HG02938 (cell line): ENCODE measurements around the gene SHD.
"Not testable (repeated sequence)": the region's sequence is repeated elsewhere in the genome, so short reads cannot be mapped to it uniquely, and the experiment has no call there.

Experiments
- ATAC-seq: cut with Tn5 transposase; IDR thresholded peaks from one replicate; pipeline ENCODE4 v1.9.1; 2021; ENCODE audit warnings: mild to moderate bottlenecking, moderate library complexity; ENCODE audit not compliant: unreplicated experiment

SHD gene

DNA sequence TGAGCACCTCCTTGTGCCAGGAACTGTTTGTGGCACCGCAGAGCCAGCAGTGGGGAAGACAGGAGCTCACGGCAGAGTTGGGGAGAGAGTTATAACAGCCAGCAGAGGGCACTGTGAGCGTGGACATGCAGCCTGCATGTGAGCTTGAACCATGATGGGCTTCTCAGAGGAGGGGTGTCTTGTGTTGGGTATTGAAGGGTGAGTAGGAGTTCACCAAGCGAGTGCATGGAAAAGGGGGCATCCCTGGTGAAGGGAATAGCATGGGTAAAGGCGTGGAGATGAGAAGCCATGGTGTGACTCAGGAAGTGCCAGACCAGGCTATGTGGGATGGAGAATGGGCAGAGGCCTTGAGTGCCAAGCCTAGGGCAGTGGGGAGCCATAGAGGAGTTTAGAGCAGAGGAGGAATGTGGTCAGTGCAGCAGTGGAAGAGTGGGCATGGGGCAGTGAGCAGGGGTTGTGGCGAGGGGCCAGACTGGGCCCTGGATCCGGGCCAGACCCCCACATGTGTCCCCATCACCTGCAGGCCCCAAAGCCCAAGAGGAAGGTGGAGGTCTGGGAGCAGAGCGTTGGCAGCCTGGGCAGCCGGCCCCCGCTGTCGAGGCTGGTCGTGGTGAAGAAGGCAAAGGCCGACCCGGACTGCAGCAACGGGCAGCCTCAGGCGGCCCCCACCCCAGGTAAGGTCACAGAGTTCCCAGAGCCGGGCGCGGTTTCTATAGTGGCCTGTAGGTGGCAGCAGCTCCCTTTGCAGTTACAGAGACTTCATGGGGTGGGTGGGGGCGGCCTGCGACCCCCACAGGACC is 11.8 kb upstream of the SHD start:
- no peak for ATAC-seq

DNA sequence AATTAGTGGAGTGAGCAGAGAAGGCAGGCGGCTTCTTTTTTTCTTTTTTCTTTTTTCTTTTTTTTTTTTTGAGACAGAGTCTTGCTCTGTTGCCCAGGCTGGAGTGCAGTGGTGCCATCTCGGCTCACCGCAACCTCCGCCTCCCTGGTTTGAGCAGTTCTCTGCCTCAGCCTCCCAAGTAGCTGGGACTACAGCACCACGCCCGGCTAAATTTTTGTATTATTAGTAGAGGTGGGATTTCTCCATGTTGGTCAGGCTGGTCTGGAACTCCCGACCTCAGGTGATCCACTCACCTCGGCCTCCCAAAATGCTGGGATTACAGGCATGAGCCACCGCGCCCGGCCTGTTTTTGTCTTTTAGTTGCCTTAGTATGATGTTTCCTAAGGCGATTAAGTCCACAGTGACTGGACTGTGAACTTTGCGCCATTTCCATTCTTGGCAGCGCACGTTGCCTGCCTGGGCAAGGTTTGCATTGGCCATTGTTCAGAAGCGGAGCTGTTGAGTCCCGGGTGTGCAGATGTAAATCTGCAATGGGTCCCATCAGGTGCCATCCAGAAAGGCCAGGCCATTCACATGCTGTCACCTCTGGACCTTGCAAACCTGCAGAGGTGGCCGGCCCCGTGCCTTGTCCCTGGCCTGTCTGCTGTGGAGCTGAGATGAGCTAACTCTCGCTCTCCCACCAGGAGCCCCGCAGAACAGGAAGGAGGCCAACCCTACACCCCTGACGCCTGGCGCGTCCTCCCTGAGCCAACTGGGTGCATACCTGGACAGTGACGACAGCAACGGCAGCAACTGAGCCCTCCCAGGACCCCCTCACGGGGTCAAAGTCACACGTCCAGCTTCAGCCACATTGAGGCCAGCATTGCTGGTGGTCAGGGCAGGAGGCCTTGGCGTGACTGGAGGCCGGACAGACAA is 10.9 kb upstream of the SHD start:
- no peak for ATAC-seq

DNA sequence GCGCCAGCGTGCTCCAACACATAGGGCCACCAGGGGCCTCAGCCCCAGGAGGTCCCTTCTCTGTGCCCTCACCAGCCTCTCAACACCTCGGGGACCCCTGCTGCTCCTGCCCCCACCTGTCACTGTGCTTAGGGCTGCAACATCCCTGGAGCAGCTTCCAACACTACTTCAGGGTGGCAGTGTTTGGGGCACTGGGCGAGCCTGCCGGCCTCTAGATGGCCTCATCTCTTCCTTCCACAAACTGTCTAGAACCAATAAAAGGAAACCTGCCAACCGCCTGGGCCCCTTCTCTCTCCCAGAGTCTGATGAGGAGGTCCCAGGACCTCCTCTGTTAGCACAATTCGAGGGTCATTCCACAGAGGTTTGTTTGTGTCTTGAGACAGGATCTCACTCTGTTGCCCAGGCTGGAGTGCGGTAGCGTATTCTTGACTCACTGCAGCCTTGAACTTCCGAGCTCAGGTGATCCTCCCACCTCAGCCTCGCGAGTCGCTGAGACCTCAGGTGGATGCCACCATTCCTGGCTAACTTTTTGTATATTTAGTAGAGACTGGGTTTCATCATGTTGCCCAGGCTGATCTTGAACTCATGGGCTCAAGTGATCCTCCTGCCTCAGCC is 10.1 kb upstream of the SHD start:
- no peak for ATAC-seq

DNA sequence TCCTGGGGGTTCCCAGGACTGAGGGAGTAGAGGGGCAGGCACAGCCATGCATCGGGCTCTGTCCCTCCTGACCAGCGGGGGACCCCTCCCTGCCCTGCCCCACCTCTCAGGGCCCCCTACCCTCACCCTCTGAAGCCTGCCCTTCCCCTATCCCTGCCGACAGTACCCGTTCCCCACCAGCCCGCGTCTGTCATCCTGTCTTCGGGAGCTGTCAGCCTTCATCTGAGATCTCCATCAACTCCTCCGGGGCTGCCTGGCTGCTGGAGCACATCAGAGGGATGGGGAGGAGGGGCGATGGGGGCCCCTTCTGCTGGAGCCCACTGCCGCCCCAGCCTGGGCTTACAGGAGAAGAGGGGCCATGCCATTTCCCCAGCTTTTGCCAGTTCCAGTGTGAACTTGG is 6.2 kb upstream of the SHD start:
- ATAC-seq = no peak

DNA sequence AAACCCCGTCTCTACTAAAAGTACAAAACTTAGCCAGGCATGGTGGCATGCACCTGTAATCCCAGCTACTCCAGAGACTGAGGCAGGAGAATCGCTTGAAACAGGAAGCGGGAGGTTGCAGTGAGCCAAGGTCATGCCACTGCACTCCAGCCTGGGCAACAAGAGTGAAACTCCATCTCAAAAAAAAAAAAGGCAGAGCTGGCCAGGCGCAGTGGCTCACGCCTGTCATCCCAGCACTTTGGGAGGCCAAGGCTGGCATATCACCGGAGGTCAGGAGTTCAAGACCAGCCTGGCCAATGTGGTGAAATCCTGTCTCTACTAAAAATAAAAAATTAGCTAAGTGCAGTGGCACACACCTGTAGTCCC is 4.8 kb upstream of the SHD start:
- ATAC-seq = not testable (repeated sequence)

DNA sequence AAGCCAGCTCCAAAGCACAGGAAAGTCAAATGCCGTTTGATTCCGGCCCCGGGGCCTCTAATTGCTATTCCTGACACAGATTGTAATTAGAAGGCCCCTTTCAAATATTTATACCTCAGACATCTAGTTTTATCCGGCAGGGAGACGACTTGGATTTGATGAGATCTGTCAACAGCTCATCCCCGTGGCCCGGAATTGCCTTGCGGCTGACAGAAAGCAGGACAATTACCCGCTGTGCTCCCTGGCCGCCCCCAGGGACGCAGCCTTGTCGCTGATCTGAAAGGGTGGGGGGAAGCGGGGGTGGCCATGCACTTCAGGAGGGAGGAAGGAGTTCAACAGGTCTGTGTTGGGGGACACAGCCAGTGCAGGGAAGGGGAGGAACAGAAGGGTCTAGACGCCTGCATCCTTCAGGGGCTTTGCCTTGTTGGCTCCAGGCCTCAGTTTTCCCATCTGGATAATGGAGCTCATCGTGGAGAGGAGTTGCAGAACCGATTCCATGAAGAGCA is 1.8 kb upstream of the SHD start:
- ATAC-seq = no peak

DNA sequence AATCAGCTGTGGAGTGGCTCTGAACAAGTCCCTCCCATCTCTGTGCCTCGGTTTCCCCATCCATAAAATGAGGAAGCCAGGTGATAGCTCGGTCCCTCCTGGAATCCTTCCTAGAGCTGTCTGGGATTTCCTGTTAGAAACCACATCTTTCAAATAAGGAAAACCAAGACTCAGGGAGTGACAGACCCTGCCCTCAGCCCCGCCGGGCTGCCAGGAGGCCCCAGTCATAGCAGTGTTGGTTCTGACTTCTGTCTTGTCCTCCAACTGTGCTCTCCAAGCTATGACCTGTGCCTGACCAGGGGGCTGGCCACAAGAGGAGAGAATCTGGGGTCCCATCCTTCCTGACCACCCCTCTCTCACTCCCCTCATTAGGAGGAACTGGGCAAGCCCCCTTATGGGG is 1.1 kb upstream of the SHD start:
- no peak for ATAC-seq

DNA sequence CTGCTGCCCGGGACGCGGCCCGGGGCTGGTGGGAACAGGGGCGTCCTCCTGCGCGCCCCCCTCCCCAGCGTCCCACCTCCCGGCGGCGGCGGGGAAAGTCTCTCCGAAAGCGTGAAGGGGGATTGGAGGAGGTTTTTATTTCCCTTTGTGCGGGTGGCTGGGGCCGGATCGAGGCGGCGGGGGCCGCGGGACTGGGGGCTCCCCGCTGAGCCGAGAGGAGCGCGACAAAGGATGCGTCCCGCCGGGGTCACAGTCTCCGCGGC is 132 bp downstream of the SHD start:
- ATAC-seq = no peak

DNA sequence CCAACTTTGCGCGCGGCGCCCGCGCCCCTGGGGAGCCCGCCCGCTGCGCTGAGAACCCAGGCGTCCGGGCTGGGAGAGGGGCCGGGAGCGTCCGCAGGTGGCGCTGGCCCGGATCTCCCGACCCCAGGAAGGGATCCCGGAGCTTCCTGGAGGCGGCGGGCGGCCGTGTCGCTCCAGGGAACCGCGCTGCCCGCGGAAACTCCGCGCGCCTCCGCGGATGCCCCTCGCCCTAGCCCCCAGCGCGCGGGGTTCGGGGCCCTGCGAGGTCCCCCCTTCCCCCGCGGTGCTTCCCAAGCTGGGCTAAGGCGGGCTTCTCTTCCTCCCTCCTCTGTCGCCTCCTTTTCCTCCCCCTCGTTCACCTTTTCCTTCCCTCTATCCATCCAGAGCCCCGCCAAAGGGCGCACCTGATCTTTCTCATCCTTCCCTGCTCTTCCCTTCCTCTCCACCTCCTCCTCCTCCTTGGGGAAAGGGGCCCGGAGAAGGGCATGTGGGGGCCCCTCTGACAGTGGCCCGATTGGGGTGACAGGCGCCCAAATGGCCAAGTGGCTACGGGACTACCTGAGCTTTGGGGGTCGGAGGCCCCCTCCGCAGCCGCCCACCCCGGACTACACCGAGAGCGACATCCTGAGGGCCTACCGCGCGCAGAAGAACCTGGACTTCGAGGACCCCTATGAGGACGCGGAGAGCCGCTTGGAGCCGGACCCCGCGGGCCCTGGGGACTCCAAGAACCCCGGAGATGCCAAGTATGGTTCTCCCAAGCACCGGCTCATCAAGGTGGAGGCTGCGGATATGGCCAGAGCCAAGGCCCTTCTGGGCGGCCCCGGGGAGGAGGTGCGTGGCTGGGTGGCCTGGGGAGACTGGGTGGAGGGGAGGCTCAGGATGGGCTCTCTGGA is 710 bp downstream of the SHD start:
- ATAC-seq = no peak

DNA sequence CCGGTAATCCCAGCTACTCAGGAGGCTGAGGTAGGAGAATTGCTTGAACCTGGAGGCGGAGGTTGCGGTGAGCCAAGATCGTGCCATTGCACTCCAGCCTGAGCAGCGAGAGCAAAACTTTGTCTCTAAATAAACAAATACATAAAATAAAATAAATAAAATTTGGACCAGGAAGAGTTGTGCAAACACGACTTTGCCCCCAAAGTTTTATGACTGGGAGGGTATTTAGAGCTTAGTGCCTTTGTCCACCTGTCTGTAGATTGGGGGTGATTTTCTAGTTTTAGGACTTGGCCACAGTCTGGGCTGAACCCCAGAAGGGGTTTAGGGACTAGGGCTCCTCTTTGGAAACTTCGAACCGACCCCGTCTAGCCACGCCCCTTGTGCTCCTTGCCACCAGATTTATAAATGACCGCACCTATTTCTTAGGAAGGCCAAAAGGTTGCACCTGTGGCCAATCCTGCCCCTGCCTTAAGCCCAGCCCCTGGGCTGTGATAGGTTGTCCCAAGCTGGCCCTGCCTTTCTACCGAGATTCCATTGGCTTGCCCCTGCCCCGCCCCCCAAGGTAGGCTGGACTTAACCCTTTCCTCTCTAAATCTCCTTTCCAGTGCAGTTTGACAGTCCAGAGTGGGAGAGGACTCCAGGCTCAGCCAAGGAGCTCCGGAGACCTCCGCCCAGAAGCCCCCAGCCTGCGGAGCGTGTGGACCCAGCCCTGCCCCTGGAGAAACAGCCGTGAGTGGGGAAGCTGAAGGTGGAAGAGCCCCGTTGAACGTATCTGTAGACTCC is 5.3 kb downstream of the SHD start:
- no peak for ATAC-seq

DNA sequence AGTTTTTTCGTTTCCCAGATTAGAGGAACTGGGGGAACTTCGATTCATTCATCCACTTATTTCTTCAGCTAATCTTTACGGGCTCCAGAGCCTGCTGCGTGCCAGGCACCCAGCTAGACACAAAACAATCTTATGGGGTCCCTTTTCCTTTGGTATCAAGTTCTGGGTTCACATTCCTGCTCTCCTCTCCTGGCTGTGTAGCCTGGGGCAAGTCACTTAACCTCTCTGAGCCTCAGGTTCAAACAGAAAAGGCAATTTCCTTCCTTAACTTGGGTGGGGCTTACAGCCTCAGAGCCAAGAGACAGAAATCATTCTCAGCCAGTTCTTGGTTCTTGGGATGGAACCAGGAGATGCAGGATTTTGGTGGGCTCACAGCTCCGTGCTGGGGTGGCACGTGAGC is 5.9 kb downstream of the SHD start:
- no peak for ATAC-seq

DNA sequence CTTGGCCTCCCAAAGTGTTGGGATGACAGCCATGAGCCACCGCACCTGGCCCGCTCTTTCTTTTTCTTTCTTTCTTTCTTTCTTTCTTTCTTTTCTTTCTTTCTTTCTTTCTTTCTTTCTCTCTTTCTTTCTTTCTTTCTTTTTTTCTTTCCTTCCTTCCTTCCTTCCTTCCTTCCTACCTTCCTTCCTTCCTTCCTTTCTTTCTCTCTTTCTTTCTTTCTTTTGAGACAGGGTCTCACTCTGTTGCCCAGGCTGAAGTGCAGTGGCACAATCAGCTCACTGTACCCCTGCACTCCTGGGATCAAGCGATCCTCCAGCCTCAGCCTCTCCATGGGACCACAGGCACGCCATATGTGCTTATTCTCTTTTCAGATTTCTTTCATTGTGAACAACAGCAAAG is 7.1 kb downstream of the SHD start:
- ATAC-seq = not testable (repeated sequence)

DNA sequence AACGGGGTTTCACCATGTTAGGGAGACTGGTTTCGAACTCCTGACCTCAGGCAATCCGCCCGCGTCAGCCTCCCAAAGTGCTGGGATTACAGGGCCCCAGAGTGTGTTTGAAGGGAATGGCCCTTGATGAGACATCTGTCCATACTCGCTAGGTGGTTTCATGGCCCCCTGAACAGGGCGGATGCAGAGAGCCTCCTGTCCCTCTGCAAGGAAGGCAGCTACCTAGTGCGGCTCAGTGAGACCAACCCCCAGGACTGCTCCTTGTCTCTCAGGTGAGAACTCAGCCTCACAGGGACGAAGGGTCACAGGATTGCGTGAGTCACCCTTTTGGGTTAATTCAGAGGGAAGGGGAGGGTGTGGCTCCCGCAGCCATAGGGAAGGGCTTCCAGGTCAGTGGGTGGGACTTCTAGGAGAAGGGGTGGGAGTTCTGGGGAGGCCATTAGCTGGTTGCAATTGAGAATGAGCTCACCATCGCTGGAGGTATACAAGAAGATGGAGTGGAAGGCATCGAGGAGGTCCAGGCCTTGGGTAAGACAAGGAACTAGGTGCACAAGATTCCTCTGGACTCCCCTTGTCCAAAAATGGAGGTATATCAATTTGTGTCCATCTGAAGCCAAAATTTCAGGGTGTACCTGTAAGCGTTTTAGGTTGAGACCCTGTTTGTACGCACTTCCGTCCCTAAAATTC is 9.2 kb downstream of the SHD start:
- no peak for ATAC-seq

DNA sequence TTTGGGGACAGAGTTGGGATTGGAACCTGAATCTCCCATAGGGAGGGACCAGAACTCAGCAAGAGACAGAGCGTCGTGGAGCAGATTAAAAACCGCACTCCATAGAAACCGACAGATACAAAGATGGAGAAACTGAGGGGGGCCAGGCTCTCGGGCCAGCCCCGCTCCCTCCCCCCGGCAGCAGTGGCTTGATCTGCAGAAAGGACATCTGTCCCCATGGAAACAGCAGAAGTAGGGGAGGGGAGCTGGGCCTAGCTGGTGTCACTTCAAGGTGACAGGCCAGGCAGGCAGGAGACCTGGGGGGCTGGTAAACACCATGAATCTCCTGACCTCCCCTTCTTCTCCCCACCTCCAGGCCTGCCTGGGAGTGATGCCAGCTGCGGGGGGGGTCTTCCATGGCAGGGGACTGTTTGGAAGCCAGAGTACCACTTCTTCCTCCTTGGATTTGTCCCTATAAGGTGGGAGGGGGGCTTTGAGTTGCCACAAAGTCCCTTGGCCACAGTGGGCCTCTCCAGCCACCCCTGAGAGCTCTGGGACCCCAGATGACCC is 12.2 kb downstream of the SHD start:
- ATAC-seq = no peak

DNA sequence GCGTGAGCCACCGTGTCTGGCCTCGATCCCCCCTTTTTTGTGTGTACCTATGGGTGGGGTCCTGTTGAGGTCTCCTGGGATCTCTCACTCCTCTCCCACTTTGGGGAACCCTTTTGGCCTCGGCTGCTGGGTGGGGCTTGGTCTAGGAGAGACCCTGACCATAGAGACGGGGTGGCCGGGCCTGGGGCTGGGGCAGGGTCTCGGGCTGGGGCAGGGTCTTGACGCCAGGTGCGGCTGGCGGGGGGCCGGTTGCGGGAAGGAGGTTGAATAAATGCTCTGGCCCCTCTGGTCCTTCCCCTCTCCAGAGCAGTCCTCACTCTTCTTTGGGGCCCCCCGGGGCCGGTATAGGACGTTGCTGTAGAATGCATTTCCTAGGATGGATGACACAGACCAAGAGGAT is 13.4 kb downstream of the SHD start:
- no peak for ATAC-seq

DNA sequence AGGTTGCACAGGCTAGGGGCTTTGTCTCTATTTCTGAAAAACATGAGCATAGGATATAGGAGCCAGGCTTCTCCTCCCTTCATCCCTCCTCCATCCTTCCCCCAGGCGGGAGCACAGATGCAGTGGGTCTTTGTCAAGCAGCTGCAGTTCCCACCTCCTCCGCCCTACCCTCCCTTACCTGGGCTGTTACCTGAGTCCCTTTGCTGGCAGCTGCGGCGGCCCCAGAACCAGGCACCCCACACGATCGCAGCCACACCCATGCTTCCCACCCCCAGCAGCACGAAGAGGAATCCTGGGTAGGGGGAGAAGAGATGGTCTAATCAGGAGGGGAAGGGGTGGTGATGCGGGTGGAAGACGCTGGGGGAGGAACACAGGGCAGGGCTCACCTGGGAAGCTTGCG is 15.3 kb downstream of the SHD start:
- ATAC-seq = no peak

DNA sequence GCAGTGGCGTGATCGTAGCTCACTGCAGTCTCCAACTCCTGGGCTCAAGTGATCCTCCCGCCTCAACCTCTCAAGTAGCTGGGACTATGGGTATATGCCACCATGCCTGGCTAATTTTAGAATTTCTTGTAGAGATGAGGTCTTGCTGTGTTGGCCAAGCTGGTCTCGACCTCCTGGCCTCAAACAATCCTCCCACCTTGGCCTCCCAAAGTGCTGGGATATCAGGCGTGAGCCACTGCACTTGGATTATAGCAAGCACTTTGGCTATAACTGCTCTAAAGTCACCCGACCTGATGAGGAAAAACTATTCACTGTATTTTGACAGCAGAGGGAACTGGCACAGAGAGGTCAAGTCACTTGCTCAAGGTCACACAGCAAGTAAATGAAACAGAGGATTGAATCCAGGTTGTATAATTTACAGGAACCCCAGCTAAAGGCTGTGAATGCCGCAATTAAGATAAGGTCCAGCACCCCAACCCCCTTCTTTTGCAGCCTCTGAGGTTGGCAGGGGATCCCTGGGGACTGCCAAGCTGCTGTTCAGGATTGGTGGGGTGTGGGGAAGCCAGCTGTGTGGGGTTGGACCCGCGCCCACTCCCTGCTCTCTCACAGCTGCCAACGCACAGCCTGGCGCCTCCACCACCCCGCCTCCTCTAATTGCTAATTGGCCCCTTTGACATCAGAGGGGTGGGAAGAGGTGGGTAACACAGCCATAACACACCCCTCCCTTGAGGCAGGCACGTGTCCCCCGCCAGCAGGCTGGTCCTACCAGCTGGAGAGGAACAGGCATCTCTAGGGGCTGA is 17.1 kb downstream of the SHD start:
- no peak for ATAC-seq
